Thoracic aorta (tissue), 2 donors: ENCODE results near the gene ZNF76. TPM values are rescaled to one million over a fixed set of nuclear protein-coding genes. Genes with fewer than 3 reads are reported as not detected.

Source experiments
- ATAC-seq: fragments of 150-250 bp; one replicate; pipeline ENCODE4 v1.8.0; 2017; ENCODE audit warnings: low read depth; ENCODE audit not compliant: insufficient number of reproducible peaks, low FRiP score
- DNase-seq: peaks from one replicate; pipeline ENCODE4 v3.0.0-alpha.2; 2020; ENCODE audit warnings: low spot score
- H3K27ac ChIP-seq, 2 donors: fragments of 200-600 bp; sonication (generic); 1 replicate in 1 of 2; 2 replicates in 1 of 2; pipeline ENCODE4 v1.5.1; 2016; ENCODE audit warnings: mild to moderate bottlenecking in 2 of 2, moderate library complexity in 2 of 2
- H3K27me3 ChIP-seq: fragments of 200-600 bp; sonication (generic); replicated peaks from 2 replicates; pipeline ENCODE4 v1.6.0; 2016; ENCODE audit warnings: mild to moderate bottlenecking; ENCODE audit not compliant: insufficient read depth
- H3K36me3 ChIP-seq: fragments of 200-600 bp; sonication (generic); one replicate; pipeline ENCODE4 v1.5.1; 2016
- H3K4me1 ChIP-seq, 2 donors: fragments of 200-600 bp; sonication (generic); 1 replicate in 1 of 2; 2 replicates in 1 of 2; pipeline versions ENCODE4 v1.5.1 to v1.6.0; 2016; ENCODE audit warnings: low read depth in 2 of 2, mild to moderate bottlenecking in 1 of 2; ENCODE audit not compliant: control insufficient read depth in 1 of 2
- H3K4me3 ChIP-seq: fragments of 200-600 bp; sonication (generic); 2 replicates; pipeline ENCODE4 v1.5.1; 2016; ENCODE audit warnings: mild to moderate bottlenecking
- H3K9me3 ChIP-seq: fragments of 200-600 bp; sonication (generic); 2 replicates; pipeline ENCODE4 v1.5.1; 2016
- CTCF ChIP-seq: fragments of 200-600 bp; sonication (generic); IDR thresholded peaks from one replicate; pipeline ENCODE4 v1.5.1; 2019; ENCODE audit warnings: antibody characterized with exemption
- total RNA-seq, 2 donors: library from RNA; depleted of rRNA; stranded (reverse); fragments of >200 nt; gene quantifications; one replicate each; pipeline versions ENCODE4 v1.1.0 to v1.2.3, GENCODE V29; 2016

ZNF76 gene
- total RNA-seq, 2 donors from 2014 or later, result 46.8 to 47.0 TPM

- H3K9me3 ChIP-seq, result no peaks in the 10 kb centered on the region
- H3K36me3 ChIP-seq, result no peaks in the 10 kb centered on the region
- H3K27ac ChIP-seq, result peak overlapping the region; percentile 74 to 82
- H3K4me1 ChIP-seq, result peaks cover 15 to 58% of the 10 kb centered on the region in 2 donors
- peak overlapping the region; percentile 84 for H3K4me3 ChIP-seq
- TF ChIP-seq CTCF, result no peak
- ATAC-seq (no peak), DNase-seq (no peak)
- no peaks in the 10 kb centered on the region for H3K27me3 ChIP-seq
Observed at GRCh38 chr6:35215665-35216411, 43.7 kb upstream of the ZNF76 start.

DNA sequence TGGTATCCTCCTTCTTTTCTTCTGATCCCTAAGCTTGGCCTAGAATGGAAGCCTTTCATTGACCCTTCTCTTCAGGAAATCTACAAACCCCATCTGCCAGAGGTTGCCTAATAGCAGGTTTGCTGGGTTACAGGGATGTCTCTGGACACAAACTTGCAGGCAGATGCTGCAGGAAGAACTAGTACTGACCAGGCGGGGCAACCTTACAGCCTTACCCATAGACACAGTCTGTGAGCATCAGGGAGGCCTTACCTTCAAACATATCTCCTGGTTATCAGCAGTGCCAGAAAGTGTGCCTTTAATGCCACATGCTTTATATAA lies 43.2 kb upstream of the ZNF76 start:
- DNase-seq, result no peak
- H3K4me3 ChIP-seq, result peak overlapping the region; percentile 84
- no peaks in the 10 kb centered on the region for H3K9me3 ChIP-seq
- no peak for TF ChIP-seq CTCF
- H3K4me1 ChIP-seq, result peaks cover 17 to 63% of the 10 kb centered on the region in 2 donors
- H3K36me3 ChIP-seq, result no peaks in the 10 kb centered on the region
- no peaks in the 10 kb centered on the region for H3K27me3 ChIP-seq
- ATAC-seq, result no peak
- H3K27ac ChIP-seq, result peak overlapping the region; percentile 74 to 82

- no peaks in the 10 kb centered on the region for H3K27me3 ChIP-seq
Observed at GRCh38 chr6:35216851-35217811, 42.4 kb upstream of the ZNF76 start.

GRCh38 chr6:35218021-35218420 lies 41.5 kb upstream of the ZNF76 start:
- no peaks in the 10 kb centered on the region for H3K9me3 ChIP-seq
- peaks cover 17 to 75% of the 10 kb centered on the region in 2 donors for H3K4me1 ChIP-seq
- H3K27me3 ChIP-seq, result no peaks in the 10 kb centered on the region
- H3K4me3 ChIP-seq, result peak overlapping the region; percentile 46
- H3K27ac ChIP-seq, result peak overlapping the region; percentile 55 to 71
- no peak for TF ChIP-seq CTCF
- ATAC-seq (peak; percentile 25), DNase-seq (no peak)
- H3K36me3 ChIP-seq, result no peaks in the 10 kb centered on the region

More at GRCh38 chr6:35216851-35217811, 42.4 kb upstream of the ZNF76 start:
- no peak for TF ChIP-seq CTCF
- Histone ChIP-seq H3K9me3 (no peaks in the 10 kb centered on the region), H3K36me3 (no peaks in the 10 kb centered on the region), H3K4me3 (peak overlapping the region; percentile 84), H3K4me1 (peaks cover 17 to 71% of the 10 kb centered on the region in 2 donors), H3K27ac (peak overlapping the region; percentile 74 to 82)
- ATAC-seq (no peak), DNase-seq (no peak)

DNA sequence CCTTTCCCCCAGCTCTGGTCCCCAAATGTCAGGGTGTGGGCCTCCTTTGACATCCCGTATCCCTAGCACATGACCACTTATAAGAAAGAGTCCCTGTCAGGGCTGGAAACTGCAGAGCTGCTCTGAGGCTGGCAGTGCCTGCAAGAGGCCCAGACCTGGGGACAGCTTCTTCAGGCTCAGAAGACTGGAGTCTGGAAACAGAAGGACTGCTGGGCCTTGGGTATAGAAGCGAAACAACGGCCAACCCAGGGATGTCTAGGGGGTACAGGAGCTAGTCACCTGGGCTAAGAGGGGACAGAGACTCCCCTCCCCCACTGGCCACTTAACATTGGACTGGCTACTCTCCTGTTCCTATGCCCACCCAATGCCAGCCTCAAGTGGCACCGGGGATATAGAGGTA lies 41.1 kb upstream of the ZNF76 start:
- DNase-seq, result no peak
- Histone ChIP-seq H3K36me3 (no peaks in the 10 kb centered on the region), H3K9me3 (no peaks in the 10 kb centered on the region), H3K4me1 (peaks cover 17 to 75% of the 10 kb centered on the region in 2 donors), H3K4me3 (peak overlapping the region; percentile 46), H3K27me3 (no peaks in the 10 kb centered on the region), H3K27ac (peak overlapping the region; percentile 55 to 71)
- no peak for TF ChIP-seq CTCF
- no peak for ATAC-seq
